ENCODE results near the gene USB1.

USB1 gene

GRCh38 chr16:58049232-58050185 lies 48.3 kb downstream of the USB1 start:
- no peak for DNase-seq (ENCODE audit: low read depth)

GRCh38 chr16:58051296-58051695 lies 50.1 kb downstream of the USB1 start:
- no peak for DNase-seq (ENCODE audit: low read depth)

DNA sequence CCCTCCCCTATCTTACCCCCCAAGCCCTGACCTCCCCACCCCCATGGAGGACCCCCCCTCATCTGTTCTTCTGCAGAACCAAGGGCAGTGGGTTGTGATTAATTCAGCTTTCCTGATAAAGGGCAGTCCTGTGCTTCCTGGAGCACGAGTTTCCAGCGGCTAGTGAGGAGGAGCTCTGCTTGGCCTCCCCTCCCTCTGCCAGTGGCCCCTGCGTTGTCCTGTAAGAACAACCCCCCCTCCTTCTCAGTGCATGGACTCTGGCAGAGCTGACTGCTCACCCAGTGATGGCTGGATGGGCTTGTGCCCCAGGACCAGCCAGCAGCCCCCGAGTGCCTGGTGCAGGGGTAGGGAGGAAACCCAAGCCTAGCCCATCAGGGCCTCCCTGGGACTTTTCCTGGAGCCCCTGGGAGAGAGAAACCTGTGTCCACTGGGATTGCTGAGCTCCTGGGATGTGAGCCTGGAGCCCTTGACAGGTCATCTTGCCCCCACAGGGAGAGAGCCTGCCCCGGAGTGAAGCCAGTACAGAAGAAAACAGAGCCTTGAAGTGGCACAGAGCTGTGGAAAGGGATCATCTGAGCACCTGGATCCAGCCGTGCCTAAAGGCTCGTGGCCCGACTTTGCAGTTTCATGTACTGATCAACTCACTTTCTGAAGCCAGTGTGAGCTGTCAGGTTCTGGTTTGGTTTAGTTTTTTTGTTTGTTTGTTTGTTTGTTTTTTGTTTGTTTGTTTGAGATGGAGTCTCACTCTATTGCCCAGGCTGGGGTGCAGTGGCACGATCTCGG lies 50.8 kb downstream of the USB1 start:
- DNase-seq (ENCODE audit: low read depth): no peak

DNA sequence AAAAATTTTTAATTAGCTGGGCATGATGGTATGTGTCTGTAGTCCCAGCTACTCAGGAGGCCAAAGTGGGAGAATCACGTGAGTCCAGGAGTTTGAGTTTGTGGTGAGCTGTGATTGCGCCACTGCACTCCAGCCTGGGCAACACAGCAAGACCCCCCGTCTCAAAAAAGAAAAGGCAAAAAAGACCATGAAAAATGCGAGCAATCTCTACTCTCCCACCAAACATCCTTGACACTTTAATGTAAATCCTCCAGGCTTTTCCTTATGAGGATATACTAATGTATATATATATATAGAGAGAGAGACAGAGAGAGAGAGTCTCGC lies 52.4 kb downstream of the USB1 start:
- DNase-seq (ENCODE audit: low read depth): no peak

GRCh38 chr16:58054289-58054688 lies 53.1 kb downstream of the USB1 start:
- DNase-seq (ENCODE audit: low read depth): no peak

DNA sequence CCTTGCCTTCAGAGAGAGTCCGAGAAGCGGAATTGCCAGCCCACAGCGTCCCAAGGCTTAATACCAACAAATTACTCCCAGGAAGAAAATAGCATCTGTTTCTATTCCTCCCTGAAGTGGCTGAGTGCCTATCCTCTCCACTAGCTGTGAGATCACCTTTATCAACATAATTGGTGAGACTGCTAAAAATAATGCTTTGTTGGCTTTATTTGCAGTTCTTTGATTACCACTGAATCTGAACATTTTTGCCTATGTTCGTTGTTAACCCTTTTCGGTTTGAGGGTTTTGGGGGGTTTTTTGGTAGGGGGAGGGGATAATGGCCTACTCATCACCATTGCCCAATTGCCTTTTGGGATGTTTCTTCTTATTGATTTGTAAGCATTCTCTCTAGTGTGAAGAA lies 55.4 kb downstream of the USB1 start:
- no peak for DNase-seq (ENCODE audit: low read depth)

- DNase-seq (ENCODE audit: low read depth): no peak
These were observed 55.9 kb downstream of the USB1 start for GRCh38 chr16:58057121-58057520.

GRCh38 chr16:58057784-58058183 lies 56.6 kb downstream of the USB1 start:
- DNase-seq (ENCODE audit: low read depth): no peak

GRCh38 chr16:58062821-58063220 lies 61.6 kb downstream of the USB1 start:
- no peak for DNase-seq (ENCODE audit: low read depth)

GRCh38 chr16:58063377-58064076 lies 62.3 kb downstream of the USB1 start:
- DNase-seq (ENCODE audit: low read depth): no peak

DNA sequence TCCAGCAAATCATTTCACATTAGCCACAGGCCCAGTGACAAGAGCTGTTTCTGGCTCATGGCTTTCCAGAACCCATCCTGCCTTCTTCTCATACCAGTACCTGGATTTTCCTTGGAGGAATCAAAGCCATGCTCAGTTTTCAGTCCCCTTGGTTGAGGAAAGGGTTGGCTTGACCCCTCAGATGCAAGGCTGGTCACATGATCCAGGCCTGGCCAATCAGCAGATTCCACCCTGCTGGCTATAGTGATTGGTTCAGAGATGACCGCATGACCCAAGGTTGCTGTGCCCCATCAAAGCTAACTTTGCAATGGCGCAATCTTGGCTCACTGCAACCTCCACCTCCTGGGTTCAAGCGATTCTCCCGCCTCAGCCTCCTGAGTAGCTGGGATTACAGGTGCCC lies 69.4 kb downstream of the USB1 start:
- no peak for DNase-seq (ENCODE audit: low read depth)

Measured in fibroblast of the conjunctiva (primary cell).